Endothelial cell of umbilical vein (primary cell): ENCODE measurements around the gene AP2B1. TPM values are rescaled to one million over a fixed set of nuclear protein-coding genes. Genes with fewer than 3 reads are reported as not detected.

ENCODE experiments used
- Bru-seq: library from RNA; stranded (reverse); fragments of 400-500 nt; gene quantifications from one replicate; lab custom pipeline; 2021; lab: Mats Ljungman, UMichigan
- BruChase-seq, 2 experiments: library from RNA; stranded (reverse); fragments of 400-500 nt; gene quantifications; one replicate each; lab custom pipeline; 2021; lab: Mats Ljungman, UMichigan
- BruUV-seq: library from RNA; stranded (reverse); fragments of 400-500 nt; replicated peaks from 2 replicates; lab custom pipeline; 2021; lab: Mats Ljungman, UMichigan
- CTCF ChIA-PET: fragments of 300-600, 350-600 bp; sonication (Branson Sonifier 250); formaldehyde crosslinking; loops from one replicate; lab custom pipeline; 2021; ENCODE audit warnings: antibody characterized with exemption, inconsistent platforms; lab: Charles Lee
- POLR2A ChIA-PET: fragments of 300-600, 350-600 bp; sonication (Branson Sonifier 250); formaldehyde crosslinking; loops from one replicate; lab custom pipeline; 2021; ENCODE audit warnings: antibody characterized with exemption, inconsistent platforms; lab: Charles Lee
- DNase-seq: peaks from one replicate; pipeline ENCODE4 v3.0.0-alpha.2; 2011; ENCODE audit warnings: low read depth, low spot score
- FAIRE-seq: peaks from 2 replicates; lab custom pipeline; 2011; peaks lifted over from hg19 to GRCh38; lab: Jason Lieb, UNC
- H2AFZ ChIP-seq: 2 replicates; pipeline ENCODE4 v1.6.0; 2012; ENCODE audit warnings: low read depth, low read length, control low read depth, inconsistent platforms
- H3K27ac ChIP-seq: 2 replicates; pipeline ENCODE4 v1.5.1; 2011; ENCODE audit warnings: low read depth, mild to moderate bottlenecking, control low read depth, low read length, moderate library complexity; ENCODE audit not compliant: insufficient read depth
- H3K27me3 ChIP-seq, 2 experiments: 2 replicates each; pipeline versions ENCODE4 v1.6.0 to v1.6.1; 2011; ENCODE audit warnings: low read length in 2 of 2, mixed read lengths in 1 of 2; ENCODE audit not compliant: control insufficient read depth in 2 of 2, insufficient read depth in 2 of 2
- H3K36me3 ChIP-seq, 2 experiments: 2 replicates in 1 of 2; 3 replicates in 1 of 2; pipeline ENCODE4 v1.5.1; 2011; ENCODE audit warnings: low read length in 2 of 2, mild to moderate bottlenecking in 1 of 2, moderate library complexity in 1 of 2; ENCODE audit not compliant: control insufficient read depth in 2 of 2, insufficient read depth in 2 of 2; ENCODE audit errors: extremely low read depth in 1 of 2
- H3K4me1 ChIP-seq: 3 replicates; pipeline ENCODE4 v1.5.1; 2011; ENCODE audit warnings: mild to moderate bottlenecking, low read length; ENCODE audit not compliant: control insufficient read depth, insufficient read depth; ENCODE audit errors: extremely low read depth
- H3K4me2 ChIP-seq: 2 replicates; pipeline ENCODE4 v1.6.1; 2011; ENCODE audit warnings: low read length, control low read depth, mixed read lengths; ENCODE audit not compliant: insufficient read depth
- H3K4me3 ChIP-seq, 3 experiments: fragments of 200-600 bp in 1 of 3; sonication (generic), shearing (Covaris generic) in 1 of 3; replicated peaks in 1 of 3; 2 replicates each; pipeline ENCODE4 v1.5.1; 2011 to 2016; ENCODE audit warnings: control low read depth in 3 of 3, low read length in 3 of 3, mild to moderate bottlenecking in 2 of 3, inconsistent platforms in 1 of 3, low read depth in 1 of 3, moderate library complexity in 1 of 3; ENCODE audit not compliant: insufficient read depth in 1 of 3
- H3K79me2 ChIP-seq: 2 replicates; pipeline ENCODE4 v1.6.0; 2012; ENCODE audit warnings: low read length, inconsistent platforms; ENCODE audit not compliant: control insufficient read depth, insufficient read depth
- H3K9ac ChIP-seq: replicated peaks from 2 replicates; pipeline ENCODE3; 2011; ENCODE audit warnings: low read length, control low read depth; ENCODE audit not compliant: insufficient read depth; ENCODE audit errors: extremely low read depth
- H3K9me1 ChIP-seq: replicated peaks from 3 replicates; pipeline ENCODE4 v1.6.0; 2011; ENCODE audit warnings: mild to moderate bottlenecking, low read length; ENCODE audit not compliant: control insufficient read depth, insufficient read depth; ENCODE audit errors: extremely low read depth
- H3K9me3 ChIP-seq: replicated peaks from 2 replicates; pipeline ENCODE4 v1.5.1; 2012; ENCODE audit warnings: low read length, inconsistent platforms; ENCODE audit not compliant: control insufficient read depth, insufficient read depth
- H4K20me1 ChIP-seq: replicated peaks from 2 replicates; pipeline ENCODE3; 2011; ENCODE audit warnings: mild to moderate bottlenecking, low read length; ENCODE audit not compliant: control insufficient read depth, insufficient read depth; ENCODE audit errors: extremely low read depth
- CTCF ChIP-seq, 2 donors: IDR thresholded peaks; 1 replicate in 1 of 2; 2 replicates in 1 of 2; pipeline ENCODE4 v1.5.1; 2011; ENCODE audit warnings: low read length in 2 of 2, mild to moderate bottlenecking in 2 of 2, moderate library complexity in 2 of 2, control low read depth in 1 of 2, inconsistent platforms in 1 of 2, low read depth in 1 of 2; ENCODE audit not compliant: insufficient read depth in 1 of 2; ENCODE audit errors: extremely low read depth in 1 of 2
- EZH2 ChIP-seq: IDR thresholded peaks from 2 replicates; pipeline ENCODE4 v1.6.1; 2012; ENCODE audit warnings: borderline replicate concordance, low read depth, mild to moderate bottlenecking, moderate library complexity, low read length, inconsistent platforms; ENCODE audit not compliant: severe bottlenecking
- FOS ChIP-seq: IDR thresholded peaks from 2 replicates; pipeline ENCODE4 v1.6.1; 2011; ENCODE audit warnings: mild to moderate bottlenecking, low read length, moderate library complexity, borderline replicate concordance; ENCODE audit not compliant: insufficient read depth
- GATA2 ChIP-seq: IDR thresholded peaks from 2 replicates; pipeline ENCODE4 v1.7.0; 2011; ENCODE audit warnings: low read depth, mild to moderate bottlenecking, moderate library complexity, mixed read lengths, low read length; ENCODE audit not compliant: insufficient read length, insufficient read depth
- JUN ChIP-seq: IDR thresholded peaks from 2 replicates; pipeline ENCODE4 v1.6.1; 2011; ENCODE audit warnings: borderline replicate concordance, low read depth; ENCODE audit not compliant: insufficient read length, insufficient read depth
- MYC ChIP-seq: IDR thresholded peaks from one replicate; pipeline ENCODE4 v1.6.1; 2011; ENCODE audit warnings: mild to moderate bottlenecking, low read depth, low read length
- POLR2A ChIP-seq: IDR thresholded peaks from 2 replicates; pipeline ENCODE4 v1.6.1; 2012; ENCODE audit warnings: low read depth, mild to moderate bottlenecking, control low read depth, low read length
- POLR2AphosphoS5 ChIP-seq: IDR thresholded peaks from 2 replicates; pipeline ENCODE4 v1.6.1; 2012; ENCODE audit warnings: low read depth, mild to moderate bottlenecking, control low read depth, low read length, moderate library complexity; ENCODE audit not compliant: insufficient read depth
- dilution Hi-C: fragments of 300-500 bp; cut with MboI; formaldehyde crosslinking; loops from one replicate; pipeline ENCODE4 v1.15.0; 2019; ENCODE audit warnings: low sequenced_read_pairs; ENCODE audit not compliant: extremely low pct_ligation_motif_present
- intact Hi-C: fragments of 100-400 bp; cut with micrococcal nuclease; formaldehyde crosslinking; loops from one replicate; pipeline ENCODE4 v1.10.0; 2022
- long read RNA-seq: library from polyadenylated mRNA; stranded (forward); transcript quantifications from one replicate; pipeline ENCODE4 v2.0.0, GENCODE V29; 2021
- polyA minus RNA-seq, 3 experiments: library from RNA; depleted of rRNA, polyadenylated mRNA; stranded (reverse); fragments of >200 nt; gene quantifications; 1 replicate in 1 of 3; 2 replicates in 2 of 3; pipeline ENCODE4 v1.2.3, GENCODE V29; 2011
- polyA plus RNA-seq, 4 experiments: library from polyadenylated mRNA; depleted of rRNA in 3 of 4; stranded (reverse) in 3 of 4; unstranded in 1 of 4; fragments of >200 nt; gene quantifications; 2 replicates each; pipeline versions ENCODE4 v1.2.1 to v1.2.3, GENCODE V29; 2011 to 2012; ENCODE audit warnings: missing spikeins in 1 of 4
- total RNA-seq: library from RNA; stranded (reverse); gene quantifications from 2 replicates; pipeline ENCODE4 v1.2.3, GENCODE V29; 2021
- TF ChIP-seq, protein P1 (sequence below): IDR thresholded peaks from 2 replicates; pipeline ENCODE4 v1.6.1; 2011; ENCODE audit not compliant: insufficient read depth, insufficient read length

AP2B1 gene
- total RNA-seq, result 198 and 200 TPM in 2 replicates
- 105 and 106 TPM in 2 replicates for polyA plus RNA-seq
- 125 and 134 TPM in 2 replicates for polyA plus RNA-seq (2011; cell fraction: cytosol; rRNA removed)
- polyA plus RNA-seq (2011; cell fraction: nucleus; rRNA removed), result 119 and 141 TPM in 2 replicates
- polyA plus RNA-seq (2012), result 215 and 237 TPM in 2 replicates
- 249 and 258 TPM in 2 replicates for polyA minus RNA-seq
- polyA minus RNA-seq (2011; cell fraction: cytosol; rRNA and poly(A)+ RNA removed), result 97.6 TPM
- 99.9 and 135 TPM in 2 replicates for polyA minus RNA-seq (2011; cell fraction: nucleus; rRNA and poly(A)+ RNA removed)
- Bru-seq, nascent RNA, result percentile 92 among the genes with signal in this experiment
- BruChase-seq, experiment 1, labeled RNA remaining after a 6-hour chase, result percentile 90 among the genes with signal in this experiment
- BruChase-seq, experiment 2, labeled RNA remaining after a 2-hour chase, result percentile 84 among the genes with signal in this experiment
- long read RNA-seq, full-length matches to known transcripts, result 45 of 103 reads
- long read RNA-seq, partial matches to known transcripts, result 14 of 103 reads
- long read RNA-seq, other reads (novel, unspliced or antisense), result 44 of 103 reads

GRCh38 chr17:35587074-35587961 is at the start of gene AP2B1:
AP2B1 (plus strand) TSS chr17:35587322; CDS start chr17:35594031, 6,709 bp downstream.
- Histone ChIP-seq H3K9me3 (no peaks in the 10 kb centered on the region), H3K4me2 (peak within 1 kb of the TSS; percentile 83), H3K4me3 (peak within 1 kb of the TSS; percentile 54 to 84 (median 70)), H3K9ac (peak within 1 kb of the TSS; percentile 95), H4K20me1 (no peaks in the 10 kb centered on the region), H3K27ac (peak within 1 kb of the TSS; percentile 91), H3K79me2 (peaks cover 49% of the 10 kb centered on the region), H3K4me1 (peaks cover 19% of the 10 kb centered on the region), H3K36me3 (no peaks in the 10 kb centered on the region), H2AFZ (peak within 1 kb of the TSS; percentile 63), H3K27me3 (peaks cover 4 to 6% of the 10 kb centered on the region in 2 experiments), H3K9me1 (no peaks in the 10 kb centered on the region)
- BruUV-seq, result no TSS peak
- TF ChIP-seq FOS (no peak), GATA2 (no peak), EZH2 (no peak), POLR2AphosphoS5 (peak; percentile 74), CTCF (IDR thresholded peaks at IDR 0.05; ENCODE audit: extremely low read depth in 1 of 2, insufficient read depth in 1 of 2, low read depth in 1 of 2, low read length in 2 of 2) (no peak), JUN (peak; percentile 95), POLR2A (peak; percentile 81), MYC (peak; percentile 36)
- TF ChIP-seq, protein P1, sequence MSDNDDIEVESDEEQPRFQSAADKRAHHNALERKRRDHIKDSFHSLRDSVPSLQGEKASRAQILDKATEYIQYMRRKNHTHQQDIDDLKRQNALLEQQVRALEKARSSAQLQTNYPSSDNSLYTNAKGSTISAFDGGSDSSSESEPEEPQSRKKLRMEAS, result no peak
- POLR2A ChIA-PET, result interaction anchor here (1.0 kb wide), 1 partner anchor 8 kb away, joined by 4 read pairs; no protein-coding TSS in a partner anchor
- dilution Hi-C loops (no loop called here), intact Hi-C loops (loop anchor here (1.0 to 5.0 kb wide), 6 partner anchors 9 to 345 kb away; partner anchors contain the start of genes PEX12, SLFN11, SLFN12 and SLFN5)
- CTCF ChIA-PET, result interaction anchor here (0.8 to 1.6 kb wide), 3 partner anchors 9 to 26 kb away, joined by 3 to 8 read pairs (median 6); partner anchors contain the start of gene PEX12
- DNase-seq, result peak; percentile 99
- FAIRE-seq, result peak; percentile 97
